GM21381 (cell line): Measurements from ENCODE around the gene NFAM1.

Experiments
- ATAC-seq: cut with Tn5 transposase; IDR thresholded peaks from one replicate; pipeline ENCODE4 v1.9.1; 2021; ENCODE audit warnings: mild to moderate bottlenecking, moderate library complexity; ENCODE audit not compliant: unreplicated experiment

NFAM1 gene

DNA sequence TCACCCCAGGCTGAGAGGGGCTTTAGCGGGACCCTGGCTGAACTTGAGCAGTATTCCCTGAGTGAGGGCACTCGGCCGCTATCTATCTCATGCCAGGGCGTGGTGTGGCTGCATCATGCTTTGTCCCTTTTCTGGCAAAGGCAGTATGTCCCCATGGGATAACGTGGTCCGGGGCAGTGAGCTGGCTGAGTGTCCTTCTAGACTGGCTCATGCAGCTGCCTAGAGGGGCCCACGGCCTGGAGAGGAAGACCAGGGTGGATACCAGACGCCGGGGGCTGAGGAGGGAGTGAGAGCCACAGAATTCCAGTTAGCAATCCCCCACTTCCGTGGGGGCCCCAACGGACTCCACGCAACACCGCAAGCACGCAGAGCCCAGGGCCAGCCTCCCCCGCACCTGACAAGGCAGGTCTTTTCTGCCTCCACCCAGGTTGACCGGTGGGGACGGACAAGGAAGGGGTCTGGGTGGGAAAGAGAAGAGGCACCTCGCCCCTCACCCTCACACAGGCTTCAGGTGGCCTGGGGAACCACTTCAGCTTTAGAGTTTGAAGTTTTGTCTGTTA, 15.5 kb downstream of the NFAM1 start:
- no peak for ATAC-seq

GRCh38 chr22:42414565-42415303, 17.5 kb downstream of the NFAM1 start:
- no peak for ATAC-seq

DNA sequence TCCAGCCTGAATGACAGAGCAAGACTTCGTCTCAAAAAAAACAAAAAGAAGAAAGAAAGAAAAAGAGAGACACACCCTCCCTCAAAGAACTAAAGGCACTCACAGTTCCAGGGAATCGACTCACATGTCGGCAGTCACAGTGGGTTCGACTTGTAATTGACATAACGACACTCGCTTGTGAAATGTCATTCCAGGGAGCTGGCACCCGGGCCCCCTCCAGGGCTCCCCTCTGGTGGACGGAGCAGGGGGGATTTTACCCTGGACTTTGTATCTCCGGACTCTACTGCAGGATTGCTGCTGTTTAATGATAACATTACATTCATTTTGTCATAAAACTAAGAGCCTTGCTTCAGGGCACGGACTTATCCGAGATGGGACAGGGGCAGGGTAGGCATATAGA, 18.2 kb downstream of the NFAM1 start:
- ATAC-seq, result no peak

DNA sequence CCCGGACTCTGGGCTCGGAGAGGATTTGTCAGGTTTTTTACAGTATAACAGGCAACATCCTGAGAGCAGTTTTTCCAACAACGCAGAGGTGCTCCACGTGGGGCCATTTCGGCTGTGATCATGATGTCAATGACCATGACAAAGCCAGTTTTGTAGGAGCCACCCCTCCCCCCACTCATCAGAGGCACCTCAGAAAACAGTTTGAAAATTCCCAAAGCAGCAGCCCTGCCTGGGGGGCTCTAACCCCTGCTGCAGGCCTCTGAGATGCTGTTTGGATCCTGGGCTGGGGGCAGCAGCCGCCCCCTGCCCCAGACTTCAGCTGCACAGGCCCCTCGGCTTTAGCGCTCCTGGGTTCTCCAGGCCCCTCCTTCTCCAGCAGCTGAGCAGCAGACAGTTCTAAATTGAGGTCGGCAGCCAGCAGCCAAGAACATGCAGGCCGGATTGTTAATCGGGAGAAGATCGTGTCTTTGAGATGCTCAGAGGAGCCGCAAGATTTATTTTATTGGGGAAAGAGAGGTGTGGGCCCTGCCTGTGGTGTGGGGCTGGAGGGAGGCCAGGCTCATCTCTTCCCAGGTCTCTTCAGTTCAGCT, 19.4 kb downstream of the NFAM1 start:
- ATAC-seq, result no peak

- no peak for ATAC-seq
Measured at GRCh38 chr22:42410708-42411107, 21.5 kb downstream of the NFAM1 start.

- no peak for ATAC-seq
Measured at GRCh38 chr22:42408810-42409529, 23.2 kb downstream of the NFAM1 start.

- ATAC-seq, result no peak
Measured at GRCh38 chr22:42408276-42408675, 23.9 kb downstream of the NFAM1 start.

DNA sequence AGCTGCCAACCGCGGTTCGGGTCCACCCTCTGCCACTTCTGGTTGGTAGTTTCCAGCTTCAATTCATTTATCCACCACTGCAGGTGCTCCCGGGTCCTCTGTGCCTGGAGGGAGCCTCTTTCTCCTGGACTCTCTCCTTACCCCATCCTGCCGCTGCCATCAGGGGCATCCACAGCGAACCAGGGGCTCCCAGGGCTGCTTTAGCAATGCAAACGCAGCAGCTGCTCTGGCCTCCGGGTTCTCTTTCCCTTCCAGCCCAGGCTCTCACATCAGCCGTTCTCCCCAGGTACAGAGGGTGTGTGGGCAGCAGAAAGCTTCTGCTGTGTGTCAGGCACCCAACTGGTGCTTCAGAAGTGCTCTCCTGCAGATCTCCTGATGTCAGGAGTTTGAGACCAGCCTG, 27.9 kb downstream of the NFAM1 start:
- ATAC-seq, result no peak

DNA sequence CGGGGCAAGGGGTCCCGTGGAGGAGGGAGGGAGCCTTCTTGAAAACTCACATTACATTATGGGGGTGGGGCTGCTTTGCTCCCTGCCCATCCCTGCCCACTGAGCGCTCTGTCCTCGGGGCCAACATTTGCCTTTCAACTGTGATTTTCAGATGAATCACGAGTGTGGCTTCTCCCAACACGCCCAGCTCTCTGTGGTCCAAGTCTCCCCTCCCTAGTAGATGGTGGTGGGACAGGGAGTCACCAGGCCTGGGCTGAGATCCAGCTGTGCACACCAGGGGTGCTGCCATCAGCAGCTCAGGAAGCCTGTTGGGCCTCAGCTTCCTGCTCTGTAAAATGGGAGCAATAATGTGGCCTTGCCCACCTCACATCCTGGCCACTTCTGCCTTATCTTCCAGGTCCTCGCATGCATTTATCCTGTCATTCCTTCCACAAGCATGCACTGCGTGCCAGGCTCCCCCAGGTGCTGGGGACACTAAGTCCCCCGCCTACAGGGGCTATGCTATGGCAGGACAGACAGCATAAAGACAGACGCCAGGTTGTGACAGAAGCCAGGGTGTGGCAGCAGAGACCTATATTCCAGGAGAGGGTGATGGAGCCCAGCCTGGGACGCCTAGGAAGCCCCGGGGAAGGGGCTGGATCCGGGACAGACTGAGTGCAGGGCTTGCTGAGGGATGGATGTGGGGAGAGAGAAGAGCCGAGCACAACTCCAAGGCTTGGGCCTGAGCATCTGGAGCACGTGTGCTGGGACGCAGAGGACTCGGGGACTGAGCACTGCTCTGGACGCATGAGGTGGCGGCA, 30.5 kb downstream of the NFAM1 start:
- no peak for ATAC-seq

GRCh38 chr22:42400811-42401534, 31.2 kb downstream of the NFAM1 start:
- no peak for ATAC-seq

GRCh38 chr22:42399315-42400271, 32.6 kb downstream of the NFAM1 start:
- ATAC-seq, result no peak

DNA sequence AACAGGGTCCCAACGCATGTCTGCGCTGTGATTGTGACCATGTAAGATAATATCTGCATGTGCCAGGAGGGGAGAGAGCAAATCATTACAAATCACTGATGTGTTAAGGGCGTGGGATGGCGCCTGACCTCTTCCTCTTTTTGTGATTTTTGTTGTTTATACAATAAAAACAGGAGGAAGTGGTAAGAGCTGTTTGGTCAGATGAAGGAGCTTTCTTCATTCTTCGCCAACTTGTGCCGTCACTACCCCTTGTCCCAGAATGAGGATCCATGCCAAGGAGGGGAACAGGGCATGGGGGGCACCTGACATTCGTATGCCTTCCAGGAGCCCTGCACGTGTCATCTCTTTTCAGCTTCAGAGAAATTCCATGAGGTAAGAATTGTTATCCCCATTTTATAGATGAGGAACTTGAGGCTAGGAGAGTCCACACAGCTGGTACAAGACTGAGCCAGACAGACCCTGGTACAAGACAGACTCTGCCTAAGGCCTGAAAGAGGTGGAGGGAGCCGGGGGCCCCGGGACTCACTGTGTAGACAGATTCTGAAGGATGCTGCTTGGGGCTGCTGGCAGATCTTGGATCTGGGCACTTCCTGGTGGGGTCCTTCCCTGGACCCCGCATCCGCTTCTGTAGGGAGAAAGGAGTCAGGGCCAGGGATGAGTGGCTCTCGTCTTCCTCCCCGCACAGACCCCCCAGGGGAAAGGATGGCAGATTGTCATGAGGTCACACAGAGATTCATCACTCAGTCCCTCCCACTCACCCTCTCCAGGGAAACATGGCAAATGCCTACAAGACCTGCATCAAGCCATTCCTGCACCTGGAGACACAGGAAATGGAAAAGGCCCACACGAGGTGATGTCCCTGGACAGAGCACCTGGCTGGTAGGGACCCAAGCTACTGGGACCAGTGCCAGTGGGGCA, 34.6 kb downstream of the NFAM1 start:
- ATAC-seq, result no peak

GRCh38 chr22:42396621-42397331, 35.4 kb downstream of the NFAM1 start:
- ATAC-seq, result no peak

DNA sequence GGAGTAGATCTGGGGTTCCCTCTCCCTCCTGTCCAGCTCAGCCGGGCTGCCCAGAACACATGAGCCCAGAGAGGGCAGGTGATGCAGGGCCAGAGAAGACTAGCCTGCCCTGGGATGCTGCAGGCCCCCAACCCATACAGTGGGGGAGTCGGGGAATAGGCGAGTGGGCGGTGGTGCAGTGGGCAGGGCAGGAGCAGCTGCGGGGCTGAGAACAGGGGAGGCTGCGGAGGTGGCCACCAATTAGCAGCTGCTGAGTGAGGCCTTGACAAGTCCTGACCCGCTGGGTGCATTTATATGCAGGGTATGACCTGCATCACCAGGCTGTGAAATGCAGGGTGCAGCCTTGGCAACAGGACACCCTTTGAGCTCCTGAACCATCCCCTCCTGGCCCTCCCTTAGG, 43.1 kb downstream of the NFAM1 start:
- no peak for ATAC-seq

- no peak for ATAC-seq
Measured at GRCh38 chr22:42388130-42388797, 43.9 kb downstream of the NFAM1 start.

- ATAC-seq, result no peak
Measured at GRCh38 chr22:42387631-42388030, 44.6 kb downstream of the NFAM1 start.

DNA sequence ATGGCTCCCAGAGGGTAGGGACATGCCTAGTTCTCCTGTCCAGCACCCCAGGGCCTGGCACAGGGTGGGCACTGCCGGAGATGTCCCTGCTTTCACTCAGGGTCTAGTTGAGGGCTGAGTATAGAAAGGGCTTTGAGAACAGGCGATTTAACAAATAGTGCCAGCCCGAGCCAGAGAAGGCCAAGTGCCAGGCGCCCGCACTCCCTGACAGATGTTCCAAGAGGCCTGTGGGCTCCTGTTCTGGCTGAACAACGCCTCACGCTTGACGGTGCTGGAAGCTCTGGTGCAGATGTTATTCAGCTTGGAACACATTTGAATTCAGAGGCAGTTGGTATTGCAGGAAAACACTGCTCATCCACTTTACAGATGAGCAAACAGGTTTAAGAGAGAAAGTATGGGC, 46.5 kb downstream of the NFAM1 start:
- no peak for ATAC-seq
